ENCODE results near the gene ADRB2. TPM values are rescaled to one million over a fixed set of nuclear protein-coding genes. Genes with fewer than 3 reads are reported as not detected.

Gene ADRB2
- total RNA-seq, 1 donor = 27.5 TPM

- Histone ChIP-seq H3K4me3 (ENCODE audit: low read length) (no peak overlapping the region), H3K27me3 (ENCODE audit: insufficient read depth, low read length) (no peaks in the 10 kb centered on the region), H3K4me1 (ENCODE audit: insufficient read depth, low read length) (peaks cover 48% of the 10 kb centered on the region), H3K9me3 (ENCODE audit: low read depth, low read length) (no peaks in the 10 kb centered on the region)
Measured at GRCh38 chr5:148849461-148849860, 23.1 kb downstream of the ADRB2 start.

DNA sequence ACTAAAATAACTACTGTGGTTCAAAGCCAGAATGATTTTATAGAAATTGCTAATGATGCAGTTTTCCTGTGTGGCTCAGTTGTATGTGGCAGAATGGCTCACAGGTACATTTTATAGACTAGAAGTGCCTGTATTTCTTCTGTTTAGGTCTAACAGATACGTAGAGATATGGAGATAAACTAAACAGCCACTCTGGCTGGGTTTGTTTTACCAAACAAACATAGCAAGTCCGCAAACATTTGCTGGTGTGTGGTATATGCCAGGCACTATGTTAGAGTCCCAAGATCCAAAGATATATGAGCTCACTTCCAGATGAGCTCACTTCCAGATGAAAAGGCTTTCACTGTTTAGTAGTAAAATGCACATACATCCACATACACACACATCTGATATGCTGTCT, 24.4 kb downstream of the ADRB2 start:
- H3K4me3 ChIP-seq (ENCODE audit: low read length) = no peak overlapping the region
- peaks cover 61% of the 10 kb centered on the region for H3K4me1 ChIP-seq (ENCODE audit: insufficient read depth, low read length)
- H3K27me3 ChIP-seq (ENCODE audit: insufficient read depth, low read length) = no peaks in the 10 kb centered on the region

DNA sequence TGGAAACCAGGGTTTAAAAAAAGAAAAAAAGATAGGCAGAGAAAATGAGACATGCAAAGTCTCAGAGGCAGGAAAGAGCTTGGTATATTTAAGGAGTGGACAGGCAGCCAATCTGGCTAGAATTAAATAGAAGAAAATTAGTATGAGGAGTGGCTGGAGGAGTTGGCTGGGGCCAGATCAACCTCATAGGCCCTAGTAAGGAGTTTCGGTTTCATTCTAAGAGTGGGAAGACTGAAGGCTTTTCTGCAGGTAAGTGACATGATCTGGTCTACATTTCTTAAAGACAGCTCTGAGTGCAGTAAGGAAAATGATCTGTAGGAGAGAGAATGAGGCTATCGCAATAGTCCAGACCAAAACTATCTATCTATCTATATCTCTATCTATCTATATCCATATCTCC, 27.5 kb downstream of the ADRB2 start:
- no peaks in the 10 kb centered on the region for H3K27me3 ChIP-seq (ENCODE audit: insufficient read depth, low read length)
- H3K4me1 ChIP-seq (ENCODE audit: insufficient read depth, low read length) = peaks cover 62% of the 10 kb centered on the region
- no peaks in the 10 kb centered on the region for H3K9me3 ChIP-seq (ENCODE audit: low read depth, low read length)
- no peak overlapping the region for H3K4me3 ChIP-seq (ENCODE audit: low read length)

More for the DNA sequence above, 24.4 kb downstream of the ADRB2 start:
- H3K9me3 ChIP-seq (ENCODE audit: low read depth, low read length) = no peaks in the 10 kb centered on the region

DNA sequence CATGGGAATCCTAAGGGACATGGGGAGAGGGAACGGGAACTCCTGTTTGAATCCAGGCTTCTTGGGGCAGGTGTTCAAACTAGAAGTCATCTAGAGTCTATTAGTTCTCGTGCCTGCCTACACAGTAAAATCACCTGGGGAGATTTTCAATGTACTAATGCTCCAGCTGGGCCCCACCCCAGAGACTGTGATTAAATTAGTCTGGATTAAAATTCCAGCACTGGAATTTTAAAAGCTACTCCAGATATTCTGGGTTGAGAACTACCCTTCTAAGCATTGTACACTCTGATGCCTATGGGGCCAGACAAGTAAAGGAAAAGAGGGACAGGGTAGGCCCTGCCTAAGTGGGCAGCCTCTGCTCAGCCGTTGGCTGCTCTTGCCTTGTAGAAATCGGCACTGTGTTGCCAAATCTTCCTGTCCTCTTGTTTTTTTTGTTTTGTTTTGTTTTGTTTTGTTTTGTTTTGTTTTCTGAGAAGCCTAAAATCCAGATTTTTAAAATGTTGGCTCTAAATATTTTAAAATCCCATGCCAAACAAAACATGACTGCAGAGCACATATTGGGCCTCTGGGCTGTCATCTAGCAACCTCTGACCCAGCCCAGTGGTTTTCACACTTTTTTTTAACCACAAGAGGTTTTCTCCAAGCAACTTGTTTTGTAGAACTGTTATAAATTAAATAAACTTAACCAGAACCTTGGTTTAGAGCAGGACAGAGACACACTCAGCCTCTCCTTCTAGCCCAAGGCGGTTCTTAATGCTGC, 29.0 kb downstream of the ADRB2 start:
- peaks cover 59% of the 10 kb centered on the region for H3K4me1 ChIP-seq (ENCODE audit: insufficient read depth, low read length)
- no peaks in the 10 kb centered on the region for H3K27me3 ChIP-seq (ENCODE audit: insufficient read depth, low read length)
- no peaks in the 10 kb centered on the region for H3K9me3 ChIP-seq (ENCODE audit: low read depth, low read length)
- no peak overlapping the region for H3K4me3 ChIP-seq (ENCODE audit: low read length)

DNA sequence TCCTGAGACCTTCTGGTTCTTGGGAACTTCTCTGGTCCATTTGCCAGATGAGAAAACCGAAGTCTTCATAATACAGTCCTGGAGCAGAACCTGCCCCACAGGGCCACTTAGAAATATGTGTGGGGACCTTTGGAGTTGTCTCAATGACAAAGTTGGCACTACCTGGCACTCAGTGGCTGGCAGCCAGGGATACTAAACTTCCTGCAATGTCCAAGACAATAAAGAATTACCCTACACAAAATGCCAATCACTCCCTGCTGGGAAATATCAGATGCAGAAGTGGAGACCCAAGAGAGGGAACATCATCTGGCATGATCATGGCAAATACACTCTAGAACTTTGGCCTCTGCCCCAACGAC, 29.6 kb downstream of the ADRB2 start:
- Histone ChIP-seq H3K9me3 (ENCODE audit: low read depth, low read length) (no peaks in the 10 kb centered on the region), H3K4me3 (ENCODE audit: low read length) (no peak overlapping the region), H3K27me3 (ENCODE audit: insufficient read depth, low read length) (no peaks in the 10 kb centered on the region), H3K4me1 (ENCODE audit: insufficient read depth, low read length) (peaks cover 62% of the 10 kb centered on the region)

DNA sequence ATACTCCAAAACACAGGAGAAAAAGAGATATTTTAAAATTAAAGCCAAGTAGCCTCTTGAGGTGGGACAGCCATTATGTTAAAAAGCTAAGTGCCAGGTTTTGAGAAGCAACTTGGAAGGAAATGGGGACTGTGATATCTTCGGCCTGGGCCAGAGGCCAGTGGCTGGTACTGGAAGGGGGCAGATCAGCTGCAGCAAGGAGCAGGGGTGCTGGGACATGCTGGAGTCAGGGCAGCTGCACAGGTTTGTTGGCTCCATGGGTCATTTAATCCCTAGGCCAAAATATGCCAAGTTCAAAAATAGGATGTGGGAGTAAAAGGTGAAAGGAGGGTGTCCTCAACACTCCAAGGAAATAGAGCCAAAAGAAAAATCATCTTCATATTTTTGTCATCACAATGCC, 30.0 kb downstream of the ADRB2 start:
- Histone ChIP-seq H3K9me3 (ENCODE audit: low read depth, low read length) (no peaks in the 10 kb centered on the region), H3K4me3 (ENCODE audit: low read length) (no peak overlapping the region), H3K4me1 (ENCODE audit: insufficient read depth, low read length) (peaks cover 60% of the 10 kb centered on the region), H3K27me3 (ENCODE audit: insufficient read depth, low read length) (no peaks in the 10 kb centered on the region)

DNA sequence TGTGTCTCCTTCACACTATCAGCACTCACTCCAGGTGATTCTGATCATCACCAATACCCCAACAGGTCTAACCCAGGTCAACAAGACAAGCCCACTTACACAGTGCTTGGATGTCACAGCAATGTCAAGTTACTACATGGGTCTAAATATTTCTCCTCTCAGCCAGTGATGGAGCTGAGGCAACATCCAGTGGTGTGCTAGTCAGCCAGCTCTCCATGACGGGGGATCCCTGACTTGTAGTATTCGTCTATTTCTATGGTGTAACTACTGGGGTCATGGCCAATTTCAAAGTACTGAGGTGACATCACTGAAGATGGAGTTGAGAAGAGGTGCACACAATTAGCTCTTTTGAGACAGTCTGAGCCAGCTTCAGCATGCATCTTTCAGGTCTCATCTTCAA, 31.1 kb downstream of the ADRB2 start:
- Histone ChIP-seq H3K4me1 (ENCODE audit: insufficient read depth, low read length) (peaks cover 54% of the 10 kb centered on the region), H3K4me3 (ENCODE audit: low read length) (no peak overlapping the region), H3K27me3 (ENCODE audit: insufficient read depth, low read length) (no peaks in the 10 kb centered on the region), H3K9me3 (ENCODE audit: low read depth, low read length) (no peaks in the 10 kb centered on the region)

DNA sequence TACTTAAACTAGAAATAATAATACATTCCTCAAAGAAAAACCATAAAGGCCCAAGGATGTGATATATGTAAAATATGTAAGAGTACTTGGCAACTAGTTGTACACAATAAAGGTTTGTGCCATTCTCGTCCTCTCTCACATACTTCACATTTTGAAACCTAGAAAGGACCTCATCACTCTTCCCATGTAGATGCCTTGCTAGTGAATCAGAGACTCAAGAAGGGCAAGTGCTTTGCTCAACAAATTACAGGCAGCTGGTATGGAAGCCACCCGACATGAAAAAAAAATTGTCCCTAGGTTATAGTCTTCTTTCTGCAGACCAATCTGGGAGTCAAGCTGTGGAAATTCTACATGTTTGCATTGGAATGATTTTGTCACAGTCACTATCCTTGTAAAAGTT, 31.7 kb downstream of the ADRB2 start:
- Histone ChIP-seq H3K9me3 (ENCODE audit: low read depth, low read length) (no peaks in the 10 kb centered on the region), H3K4me3 (ENCODE audit: low read length) (no peak overlapping the region), H3K4me1 (ENCODE audit: insufficient read depth, low read length) (peaks cover 50% of the 10 kb centered on the region), H3K27me3 (ENCODE audit: insufficient read depth, low read length) (no peaks in the 10 kb centered on the region)

DNA sequence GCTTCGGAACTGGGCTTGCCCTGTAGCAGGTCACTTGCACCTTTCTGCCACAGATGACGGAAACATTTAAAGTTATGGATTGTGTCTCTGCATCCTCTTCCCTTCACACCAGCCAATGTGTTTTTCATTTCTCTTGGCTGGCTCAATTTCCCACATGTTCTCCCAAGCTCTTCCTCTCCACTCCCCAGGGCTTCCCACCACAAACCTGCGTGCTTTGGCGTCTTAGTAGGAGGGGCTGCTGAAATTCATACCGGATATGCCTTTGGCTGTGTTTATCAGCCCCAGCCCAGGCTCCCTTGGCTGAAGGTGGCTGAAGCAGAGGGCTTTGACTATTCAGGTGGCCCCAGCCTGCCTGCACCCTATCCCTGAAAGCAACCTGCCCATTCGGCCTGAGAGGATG, 32.1 kb downstream of the ADRB2 start:
- no peaks in the 10 kb centered on the region for H3K9me3 ChIP-seq (ENCODE audit: low read depth, low read length)
- H3K27me3 ChIP-seq (ENCODE audit: insufficient read depth, low read length) = no peaks in the 10 kb centered on the region
- H3K4me1 ChIP-seq (ENCODE audit: insufficient read depth, low read length) = peaks cover 46% of the 10 kb centered on the region
- no peak overlapping the region for H3K4me3 ChIP-seq (ENCODE audit: low read length)

GRCh38 chr5:148859703-148860102, 33.3 kb downstream of the ADRB2 start:
- Histone ChIP-seq H3K9me3 (ENCODE audit: low read depth, low read length) (no peaks in the 10 kb centered on the region), H3K4me1 (ENCODE audit: insufficient read depth, low read length) (peaks cover 44% of the 10 kb centered on the region), H3K4me3 (ENCODE audit: low read length) (no peak overlapping the region), H3K27me3 (ENCODE audit: insufficient read depth, low read length) (no peaks in the 10 kb centered on the region)

- Histone ChIP-seq H3K9me3 (ENCODE audit: low read depth, low read length) (no peaks in the 10 kb centered on the region), H3K4me3 (ENCODE audit: low read length) (no peak overlapping the region), H3K27me3 (ENCODE audit: insufficient read depth, low read length) (no peaks in the 10 kb centered on the region), H3K4me1 (ENCODE audit: insufficient read depth, low read length) (peaks cover 36% of the 10 kb centered on the region)
Measured at GRCh38 chr5:148860599-148860998, 34.2 kb downstream of the ADRB2 start.

DNA sequence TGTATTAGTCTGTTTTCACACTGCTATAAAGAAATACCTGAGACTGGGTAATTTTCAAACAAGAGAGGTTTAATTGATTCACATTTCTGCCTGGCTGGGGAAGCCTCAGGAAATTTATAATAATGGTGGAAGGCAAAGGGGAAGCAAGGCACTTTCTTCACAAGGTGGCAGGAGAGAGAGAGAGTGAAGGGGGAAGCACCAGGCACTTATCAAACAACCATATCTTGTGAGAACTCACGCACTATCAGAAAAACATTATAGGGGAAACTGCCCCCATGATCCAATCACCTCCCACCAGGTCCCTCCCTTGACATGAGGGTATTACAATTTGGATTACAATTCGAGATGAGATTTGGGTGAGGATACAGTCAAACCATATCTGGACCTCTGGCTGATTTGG, 34.7 kb downstream of the ADRB2 start:
- Histone ChIP-seq H3K27me3 (ENCODE audit: insufficient read depth, low read length) (no peaks in the 10 kb centered on the region), H3K9me3 (ENCODE audit: low read depth, low read length) (no peaks in the 10 kb centered on the region), H3K4me3 (ENCODE audit: low read length) (no peak overlapping the region), H3K4me1 (ENCODE audit: insufficient read depth, low read length) (peaks cover 37% of the 10 kb centered on the region)

DNA sequence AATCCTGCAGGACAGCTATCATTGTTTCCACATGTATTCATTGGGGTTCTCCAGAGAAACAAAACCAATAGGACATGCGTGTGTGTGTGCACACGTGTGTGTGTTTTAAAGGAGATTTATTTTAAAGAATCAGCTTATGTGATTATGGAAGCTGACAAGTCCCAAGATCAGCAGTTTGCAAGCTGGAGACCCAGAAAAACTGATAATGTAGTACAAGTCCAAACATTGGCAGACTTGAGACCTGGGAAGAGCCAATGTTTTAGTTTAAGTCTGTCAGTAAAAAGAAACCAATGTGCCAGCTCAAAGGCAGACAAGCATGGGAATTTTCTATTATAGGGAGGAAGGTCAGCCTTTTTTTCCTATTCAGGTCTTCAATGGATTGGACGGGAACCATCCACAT, 35.3 kb downstream of the ADRB2 start:
- peaks cover 31% of the 10 kb centered on the region for H3K4me1 ChIP-seq (ENCODE audit: insufficient read depth, low read length)
- H3K9me3 ChIP-seq (ENCODE audit: low read depth, low read length) = no peaks in the 10 kb centered on the region
- H3K4me3 ChIP-seq (ENCODE audit: low read length) = no peak overlapping the region
- no peaks in the 10 kb centered on the region for H3K27me3 ChIP-seq (ENCODE audit: insufficient read depth, low read length)

DNA sequence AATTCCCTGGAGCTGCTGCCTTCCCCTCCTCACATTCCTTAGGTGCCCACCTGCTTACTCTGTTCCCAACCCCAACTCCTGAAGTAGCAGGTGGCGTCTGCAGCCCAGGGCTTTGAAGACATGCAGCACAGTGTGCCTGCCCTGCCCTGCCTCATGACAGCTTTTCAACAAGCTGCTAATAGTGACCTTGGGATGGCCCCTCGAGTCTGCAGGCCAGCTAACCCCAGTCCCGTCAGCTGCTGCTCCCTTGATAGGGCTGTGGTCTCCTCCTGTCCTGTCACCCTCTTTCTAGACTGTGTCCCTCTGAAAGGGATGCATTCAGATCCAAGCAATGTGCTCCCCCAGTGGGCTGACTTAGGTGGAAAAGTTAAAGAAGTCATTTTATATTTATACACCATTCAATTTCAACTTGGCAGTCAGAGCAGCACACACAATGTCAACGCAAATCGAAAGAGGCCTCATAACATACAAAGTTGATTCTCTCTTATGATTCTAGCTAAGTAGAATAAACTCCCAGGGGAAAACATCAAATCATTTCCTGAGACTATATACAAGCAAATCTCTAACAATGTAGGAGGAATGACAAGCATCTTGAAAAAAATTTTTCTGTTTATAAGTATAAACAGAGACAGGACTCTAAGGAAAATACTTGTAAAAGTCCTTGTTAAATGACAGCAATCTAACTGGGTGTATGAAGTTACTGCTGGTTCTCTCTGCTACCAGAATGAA, 37.9 kb downstream of the ADRB2 start:
- Histone ChIP-seq H3K9me3 (ENCODE audit: low read depth, low read length) (no peaks in the 10 kb centered on the region), H3K27me3 (ENCODE audit: insufficient read depth, low read length) (no peaks in the 10 kb centered on the region), H3K4me3 (ENCODE audit: low read length) (no peak overlapping the region), H3K4me1 (ENCODE audit: insufficient read depth, low read length) (peaks cover 22% of the 10 kb centered on the region)

- H3K4me3 ChIP-seq (ENCODE audit: low read length) = no peak overlapping the region
Measured at GRCh38 chr5:148866024-148866423, 39.6 kb downstream of the ADRB2 start.

DNA sequence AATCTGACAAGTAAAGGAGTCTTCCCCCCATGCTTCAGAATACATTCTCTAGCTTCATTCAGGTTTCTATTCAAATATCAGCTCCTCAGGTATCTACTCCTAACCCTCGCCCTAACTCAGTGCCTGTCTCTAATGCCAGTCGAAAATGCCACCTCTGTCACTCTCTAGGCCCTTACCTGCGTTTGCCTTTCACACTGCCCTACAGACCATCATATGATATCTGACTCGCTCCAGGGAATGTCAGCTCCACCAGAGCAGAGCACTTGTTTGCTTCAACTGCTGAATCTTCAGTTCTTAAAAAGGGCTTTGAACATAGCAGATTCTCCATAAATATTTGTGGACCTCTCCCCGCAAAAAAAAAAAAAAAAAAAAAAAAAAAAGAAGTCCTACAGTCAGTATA, 46.7 kb downstream of the ADRB2 start:
- H3K9me3 ChIP-seq (ENCODE audit: low read depth, low read length) = no peaks in the 10 kb centered on the region
- no peaks in the 10 kb centered on the region for H3K27me3 ChIP-seq (ENCODE audit: insufficient read depth, low read length)
- no peaks in the 10 kb centered on the region for H3K4me1 ChIP-seq (ENCODE audit: insufficient read depth, low read length)
- no peak overlapping the region for H3K4me3 ChIP-seq (ENCODE audit: low read length)

More at GRCh38 chr5:148866024-148866423, 39.6 kb downstream of the ADRB2 start:
- peaks cover 8% of the 10 kb centered on the region for H3K4me1 ChIP-seq (ENCODE audit: insufficient read depth, low read length)
- H3K27me3 ChIP-seq (ENCODE audit: insufficient read depth, low read length) = no peaks in the 10 kb centered on the region
- no peaks in the 10 kb centered on the region for H3K9me3 ChIP-seq (ENCODE audit: low read depth, low read length)

Measured in mononuclear cell (primary cell).